GM12878 (cell line): ENCODE measurements around the gene DNMT3A.

Experiments
- EZH2 ChIP-seq: IDR thresholded peaks from 2 replicates; pipeline ENCODE4 v1.6.1; 2012; ENCODE audit warnings: low read depth, mild to moderate bottlenecking, control low read depth, inconsistent platforms, low read length, borderline replicate concordance; ENCODE audit not compliant: control insufficient read depth
- RELA ChIP-seq: fragments of 450-650 bp; IDR thresholded peaks from 2 replicates; pipeline ENCODE4 v1.8.0; 2014; ENCODE audit warnings: borderline replicate concordance; ENCODE audit not compliant: partially characterized antibody
- REST ChIP-seq: IDR thresholded peaks from 2 replicates; pipeline ENCODE4 v1.6.1; 2012; ENCODE audit warnings: mild to moderate bottlenecking, low read depth, low read length
- SMC3 ChIP-seq: IDR thresholded peaks from 2 replicates; pipeline ENCODE4 v1.6.1; 2011; ENCODE audit warnings: low read length, improper control_type of control experiment, borderline replicate concordance
- SP1 ChIP-seq: IDR thresholded peaks from one replicate; pipeline ENCODE4 v1.6.1; 2011; ENCODE audit warnings: low read depth, low read length
- SRF ChIP-seq, 2 experiments: IDR thresholded peaks; 2 replicates each; pipeline ENCODE4 v1.6.1; 2011; ENCODE audit warnings: low read depth in 2 of 2, low read length in 2 of 2, mild to moderate bottlenecking in 1 of 2, moderate library complexity in 1 of 2
- USF1 ChIP-seq: IDR thresholded peaks from 2 replicates; pipeline ENCODE4 v1.6.1; 2011; ENCODE audit warnings: borderline replicate concordance, low read depth, mild to moderate bottlenecking, moderate library complexity, mixed read lengths, low read length; ENCODE audit not compliant: insufficient read depth; ENCODE audit errors: extremely low read length
- ZNF24 ChIP-seq: fragments of 450-650 bp; IDR thresholded peaks from 2 replicates; pipeline ENCODE4 v1.6.1; 2017; ENCODE audit warnings: antibody characterized with exemption, mild to moderate bottlenecking
- TF ChIP-seq, protein P1 (sequence below): IDR thresholded peaks from 2 replicates; pipeline ENCODE4 v1.6.1; 2012; ENCODE audit warnings: low read length, inconsistent platforms
- TF ChIP-seq, protein P2 (sequence below), 3 experiments: IDR thresholded peaks in 2 of 3; conservative IDR thresholded peaks in 1 of 3; 2 replicates each; pipeline ENCODE4 v1.5.1; 2011; ENCODE audit warnings: low read depth in 3 of 3, low read length in 3 of 3, mild to moderate bottlenecking in 3 of 3, control low read depth in 2 of 3, moderate library complexity in 2 of 3, inconsistent platforms in 1 of 3, mixed read lengths in 1 of 3; ENCODE audit not compliant: control insufficient read depth in 2 of 3, insufficient read depth in 1 of 3; ENCODE audit errors: extremely low read depth in 1 of 3

DNA sequence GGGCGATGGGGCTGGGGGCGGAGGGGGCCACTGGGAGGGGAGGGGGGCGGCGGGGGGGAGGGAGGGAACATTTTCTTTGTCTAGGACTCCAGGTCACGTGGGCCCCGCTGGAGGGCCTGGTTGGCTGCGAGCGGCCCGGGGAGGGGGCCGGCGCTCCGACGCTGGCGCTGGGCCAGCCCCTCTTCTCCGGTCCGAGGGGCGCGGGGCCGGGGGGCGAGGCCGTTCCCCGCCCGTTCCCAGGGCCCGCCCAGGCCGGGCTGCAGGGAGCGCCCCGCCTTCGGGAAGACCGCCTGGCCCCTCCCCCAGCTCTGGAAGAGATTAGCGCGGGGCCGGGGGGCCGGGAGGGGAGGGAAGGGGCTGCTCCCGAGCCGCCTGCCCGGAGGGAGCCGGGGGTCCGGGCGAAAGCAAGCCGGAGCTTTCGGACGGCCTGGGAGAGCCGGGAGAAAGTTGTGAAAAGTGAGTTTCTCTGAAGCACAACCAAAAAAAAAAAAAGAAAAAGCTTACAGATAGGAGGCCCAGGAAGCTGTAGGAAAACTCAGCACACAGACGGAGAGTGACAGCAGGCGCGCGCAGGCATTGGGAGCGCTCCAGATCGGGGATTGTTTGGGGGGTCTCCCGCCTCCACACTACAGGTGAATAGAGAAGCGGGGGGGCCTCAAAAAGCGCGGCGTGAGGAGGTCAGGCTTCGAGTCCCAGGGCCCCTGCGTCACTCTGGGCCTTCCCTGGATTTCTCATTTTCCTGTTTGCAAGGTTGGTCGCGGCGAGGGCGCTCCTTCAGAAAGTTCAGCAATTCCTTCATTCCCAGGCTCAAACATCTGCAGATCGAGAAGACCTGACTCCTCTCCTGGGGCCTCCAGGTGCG lies 89.2 kb downstream of the DNMT3A start:
- TF ChIP-seq SP1 (no peak), USF1 (peak; percentile 84), ZNF24 (no peak), SRF (IDR thresholded peaks at IDR 0.05; ENCODE audit: low read depth in 2 of 2, low read length in 2 of 2) (no peak), REST (no peak), SMC3 (no peak), RELA (no peak), EZH2 (no peak)
- TF ChIP-seq, protein P1, sequence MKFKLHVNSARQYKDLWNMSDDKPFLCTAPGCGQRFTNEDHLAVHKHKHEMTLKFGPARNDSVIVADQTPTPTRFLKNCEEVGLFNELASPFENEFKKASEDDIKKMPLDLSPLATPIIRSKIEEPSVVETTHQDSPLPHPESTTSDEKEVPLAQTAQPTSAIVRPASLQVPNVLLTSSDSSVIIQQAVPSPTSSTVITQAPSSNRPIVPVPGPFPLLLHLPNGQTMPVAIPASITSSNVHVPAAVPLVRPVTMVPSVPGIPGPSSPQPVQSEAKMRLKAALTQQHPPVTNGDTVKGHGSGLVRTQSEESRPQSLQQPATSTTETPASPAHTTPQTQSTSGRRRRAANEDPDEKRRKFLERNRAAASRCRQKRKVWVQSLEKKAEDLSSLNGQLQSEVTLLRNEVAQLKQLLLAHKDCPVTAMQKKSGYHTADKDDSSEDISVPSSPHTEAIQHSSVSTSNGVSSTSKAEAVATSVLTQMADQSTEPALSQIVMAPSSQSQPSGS: no peak
- TF ChIP-seq, protein P2, sequence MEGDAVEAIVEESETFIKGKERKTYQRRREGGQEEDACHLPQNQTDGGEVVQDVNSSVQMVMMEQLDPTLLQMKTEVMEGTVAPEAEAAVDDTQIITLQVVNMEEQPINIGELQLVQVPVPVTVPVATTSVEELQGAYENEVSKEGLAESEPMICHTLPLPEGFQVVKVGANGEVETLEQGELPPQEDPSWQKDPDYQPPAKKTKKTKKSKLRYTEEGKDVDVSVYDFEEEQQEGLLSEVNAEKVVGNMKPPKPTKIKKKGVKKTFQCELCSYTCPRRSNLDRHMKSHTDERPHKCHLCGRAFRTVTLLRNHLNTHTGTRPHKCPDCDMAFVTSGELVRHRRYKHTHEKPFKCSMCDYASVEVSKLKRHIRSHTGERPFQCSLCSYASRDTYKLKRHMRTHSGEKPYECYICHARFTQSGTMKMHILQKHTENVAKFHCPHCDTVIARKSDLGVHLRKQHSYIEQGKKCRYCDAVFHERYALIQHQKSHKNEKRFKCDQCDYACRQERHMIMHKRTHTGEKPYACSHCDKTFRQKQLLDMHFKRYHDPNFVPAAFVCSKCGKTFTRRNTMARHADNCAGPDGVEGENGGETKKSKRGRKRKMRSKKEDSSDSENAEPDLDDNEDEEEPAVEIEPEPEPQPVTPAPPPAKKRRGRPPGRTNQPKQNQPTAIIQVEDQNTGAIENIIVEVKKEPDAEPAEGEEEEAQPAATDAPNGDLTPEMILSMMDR (IDR thresholded peaks at IDR 0.05 in 2 of 3, conservative IDR thresholded peaks at IDR 0.05 in 1 of 3; ENCODE audit: control insufficient read depth in 2 of 3, extremely low read depth in 1 of 3, insufficient read depth in 1 of 3, low read depth in 3 of 3, low read length in 3 of 3): no peak
